HCT116 (cell line): Measurements from ENCODE around the gene PRCD. TPM values are rescaled to one million over a fixed set of nuclear protein-coding genes. Genes with fewer than 3 reads are reported as not detected.

Experiments used
- ATAC-seq: fragments of 200-7000 bp; cut with Tn5 transposase; 2 replicates; pipeline ENCODE4 v1.9.1; 2020; ENCODE audit warnings: mild to moderate bottlenecking, moderate library complexity
- BruUV-seq: library from RNA; stranded (reverse); fragments of 400-500 nt; replicated peaks from 2 replicates; lab custom pipeline; 2021; lab: Mats Ljungman, UMichigan
- CTCF ChIA-PET: fragments of 300-600 bp; sonication (Branson Sonifier 250); formaldehyde crosslinking; loops from one replicate; lab custom pipeline; 2021; ENCODE audit warnings: antibody characterized with exemption; lab: Charles Lee
- POLR2A ChIA-PET: fragments of 300-600, 350-600 bp; sonication (Branson Sonifier 250); formaldehyde crosslinking; loops from one replicate; lab custom pipeline; 2021; ENCODE audit warnings: antibody characterized with exemption; lab: Charles Lee
- RAD21 ChIA-PET, 2 experiments: fragments of 300-600 bp; sonication (Branson Sonifier 250); formaldehyde crosslinking; loops; one replicate each; lab custom pipeline; 2023; ENCODE audit warnings: low total read pairs in 2 of 2; ENCODE audit not compliant: uncharacterized antibody in 2 of 2, unreplicated experiment in 2 of 2, low non-redundant PET in 1 of 2; lab: Charles Lee
- DNase-seq: peaks from one replicate; pipeline ENCODE4 v3.0.0-alpha.2; 2010; ENCODE audit warnings: low read depth, low spot score
- H2AFZ ChIP-seq: fragments of 200-600 bp; shearing (Covaris generic), sonication (generic); 2 replicates; pipeline ENCODE4 v1.6.1; 2017; ENCODE audit warnings: low read depth, mixed run types, mixed read lengths, antibody characterized with exemption, low read length; ENCODE audit not compliant: poor library complexity, severe bottlenecking
- H3K27ac ChIP-seq: 2 replicates; pipeline ENCODE4 v1.5.1; 2012; ENCODE audit warnings: low read depth, low read length
- H3K27me3 ChIP-seq: fragments of 200-600 bp; sonication (generic); 2 replicates; pipeline ENCODE4 v1.6.1; 2016; ENCODE audit warnings: mixed run types, low read length, mixed read lengths; ENCODE audit not compliant: insufficient read depth
- H3K36me3 ChIP-seq, 2 experiments: fragments of 200-500 bp in 1 of 2; fragments of 200-600 bp in 1 of 2; sonication (Bioruptor generic) in 1 of 2; sonication (generic) in 1 of 2; 2 replicates each; pipeline versions ENCODE4 v1.5.1 to v1.6.1; 2014 to 2016; ENCODE audit warnings: low read length in 2 of 2, inconsistent platforms in 1 of 2, mixed read lengths in 1 of 2, mixed run types in 1 of 2; ENCODE audit not compliant: insufficient read depth in 2 of 2, control insufficient read depth in 1 of 2
- H3K4me1 ChIP-seq, 2 experiments: fragments of 200-600 bp in 1 of 2; sonication (generic) in 1 of 2; 2 replicates each; pipeline versions ENCODE4 v1.5.1 to v1.6.1; 2012 to 2017; ENCODE audit warnings: low read length in 2 of 2, inconsistent platforms in 1 of 2, mild to moderate bottlenecking in 1 of 2, mixed read lengths in 1 of 2, mixed run types in 1 of 2, moderate library complexity in 1 of 2; ENCODE audit not compliant: insufficient read depth in 2 of 2, control insufficient read depth in 1 of 2
- H3K4me2 ChIP-seq: fragments of 200-600 bp; sonication (generic); 2 replicates; pipeline ENCODE4 v1.6.1; 2017; ENCODE audit warnings: mixed run types, low read length, mixed read lengths
- H3K4me3 ChIP-seq, 2 experiments: fragments of 200-600 bp in 1 of 2; sonication (generic) in 1 of 2; replicated peaks in 1 of 2; 2 replicates each; pipeline ENCODE4 v1.5.1; 2011 to 2016; ENCODE audit warnings: low read length in 2 of 2, control low read depth in 1 of 2, low read depth in 1 of 2, mild to moderate bottlenecking in 1 of 2, mixed read lengths in 1 of 2, mixed run types in 1 of 2
- H3K79me2 ChIP-seq: fragments of 200-600 bp; sonication (generic); 2 replicates; pipeline ENCODE4 v1.6.1; 2017; ENCODE audit warnings: mild to moderate bottlenecking, mixed run types, low read length, moderate library complexity, mixed read lengths; ENCODE audit not compliant: insufficient read depth
- H3K9ac ChIP-seq: fragments of 200-600 bp; sonication (generic); 2 replicates; pipeline ENCODE4 v1.6.1; 2016; ENCODE audit warnings: low read length, mixed read lengths
- H3K9me2 ChIP-seq: fragments of 200-600 bp; sonication (generic), shearing (Covaris generic); 2 replicates; pipeline ENCODE4 v1.6.1; 2017; ENCODE audit warnings: mixed run types, mild to moderate bottlenecking, moderate library complexity; ENCODE audit not compliant: insufficient read depth
- H3K9me3 ChIP-seq, 2 experiments: fragments of 200-500 bp in 1 of 2; fragments of 200-600 bp in 1 of 2; sonication (Bioruptor generic) in 1 of 2; sonication (generic) in 1 of 2; 2 replicates each; pipeline ENCODE4 v1.6.1; 2014 to 2017; ENCODE audit warnings: low read length in 2 of 2, mixed read lengths in 2 of 2, inconsistent platforms in 1 of 2, low read depth in 1 of 2, mild to moderate bottlenecking in 1 of 2, mixed run types in 1 of 2, moderate library complexity in 1 of 2; ENCODE audit not compliant: control insufficient read depth in 1 of 2, insufficient read depth in 1 of 2
- H4K20me1 ChIP-seq: fragments of 200-600 bp; sonication (generic), shearing (Covaris generic); 2 replicates; pipeline ENCODE4 v1.6.1; 2017; ENCODE audit warnings: mixed run types, mild to moderate bottlenecking, moderate library complexity; ENCODE audit not compliant: insufficient read depth
- JUND ChIP-seq: IDR thresholded peaks from 2 replicates; pipeline ENCODE4 v1.6.1; 2012
- POLR2A ChIP-seq: IDR thresholded peaks from 2 replicates; pipeline ENCODE4 v1.7.0; 2011; ENCODE audit warnings: borderline replicate concordance; ENCODE audit not compliant: insufficient read depth, insufficient read length; ENCODE audit errors: extremely low read depth
- TCF7L2 ChIP-seq: IDR thresholded peaks from 2 replicates; pipeline ENCODE4 v1.7.0; 2011; ENCODE audit warnings: borderline replicate concordance, inconsistent platforms; ENCODE audit not compliant: insufficient read depth, insufficient read length; ENCODE audit errors: extremely low read depth
- intact Hi-C: fragments of 100-400 bp; cut with micrococcal nuclease; formaldehyde crosslinking; loops from 2 replicates; pipeline ENCODE4 v1.10.0; 2022
- total RNA-seq: library from RNA; stranded (reverse); gene quantifications from one replicate; pipeline ENCODE4 v1.2.1, GENCODE V29; 2021; ENCODE audit not compliant: unreplicated experiment
- TF ChIP-seq, protein P1 (sequence below), 3 experiments: fragments of 200-600 bp in 1 of 3; sonication (generic) in 1 of 3; IDR thresholded peaks in 2 of 3; conservative IDR thresholded peaks in 1 of 3; 2 replicates each; pipeline ENCODE4 v1.5.1; 2012 to 2017; ENCODE audit warnings: low read depth in 2 of 3, low read length in 2 of 3, antibody characterized with exemption in 1 of 3, borderline replicate concordance in 1 of 3, control low read depth in 1 of 3, mild to moderate bottlenecking in 1 of 3, mixed read lengths in 1 of 3, mixed run types in 1 of 3, moderate library complexity in 1 of 3; ENCODE audit not compliant: insufficient read depth in 1 of 3
- TF ChIP-seq, protein P2 (sequence below): IDR thresholded peaks from 2 replicates; pipeline ENCODE4 v1.6.1; 2012; ENCODE audit warnings: low read depth

The PRCD gene
- total RNA-seq, 1 experiment from 2014 or later, result not detected

DNA sequence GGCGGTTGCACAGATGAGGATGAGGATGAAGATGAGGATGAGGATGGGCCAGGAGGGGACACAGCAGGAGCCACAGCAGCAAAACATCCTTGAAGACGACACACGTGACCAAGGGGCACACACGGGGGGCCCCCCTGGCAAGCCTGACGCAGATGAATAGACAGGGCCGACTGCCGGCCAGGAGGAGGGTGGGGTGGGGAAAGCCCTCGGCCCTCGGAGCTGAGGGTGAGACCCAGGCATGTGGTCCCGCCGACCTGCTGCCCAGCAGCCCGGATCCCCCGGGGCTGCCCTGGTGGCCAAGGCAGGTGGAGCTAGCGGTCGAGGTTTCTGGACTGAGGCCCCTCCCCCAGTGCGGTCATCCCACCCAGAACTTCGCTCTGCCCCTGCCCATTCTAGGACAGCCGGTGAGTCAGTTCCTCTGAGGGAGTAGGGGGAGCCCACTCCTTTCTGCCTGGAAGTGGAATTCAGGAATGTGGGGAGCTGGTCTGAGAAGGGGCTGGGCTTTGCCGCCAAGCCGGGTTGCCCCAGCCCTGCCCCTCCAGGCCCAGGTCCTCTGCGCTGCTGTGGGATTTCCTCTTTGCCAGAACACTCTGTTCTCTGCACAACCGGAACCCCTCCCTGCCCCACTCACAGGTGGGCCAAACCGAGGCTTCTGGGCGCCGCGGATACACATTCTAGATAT, 12.3 kb upstream of the PRCD start:
- intact Hi-C loops, result no loop called here
- H3K9me2 ChIP-seq, result no peaks in the 10 kb centered on the region
- no peaks in the 10 kb centered on the region for H4K20me1 ChIP-seq
- H3K36me3 ChIP-seq, result no peaks in the 10 kb centered on the region
- H3K9ac ChIP-seq, result no peak overlapping the region
- CTCF ChIA-PET, result interaction anchor here (1.1 to 2.8 kb wide), 4 partner anchors 13 to 154 kb away, joined by 5 to 10 read pairs (median 6); partner anchors contain the start of gene PRCD
- ATAC-seq, result no peak
- H3K27me3 ChIP-seq, result no peaks in the 10 kb centered on the region
- TF ChIP-seq, protein P1, sequence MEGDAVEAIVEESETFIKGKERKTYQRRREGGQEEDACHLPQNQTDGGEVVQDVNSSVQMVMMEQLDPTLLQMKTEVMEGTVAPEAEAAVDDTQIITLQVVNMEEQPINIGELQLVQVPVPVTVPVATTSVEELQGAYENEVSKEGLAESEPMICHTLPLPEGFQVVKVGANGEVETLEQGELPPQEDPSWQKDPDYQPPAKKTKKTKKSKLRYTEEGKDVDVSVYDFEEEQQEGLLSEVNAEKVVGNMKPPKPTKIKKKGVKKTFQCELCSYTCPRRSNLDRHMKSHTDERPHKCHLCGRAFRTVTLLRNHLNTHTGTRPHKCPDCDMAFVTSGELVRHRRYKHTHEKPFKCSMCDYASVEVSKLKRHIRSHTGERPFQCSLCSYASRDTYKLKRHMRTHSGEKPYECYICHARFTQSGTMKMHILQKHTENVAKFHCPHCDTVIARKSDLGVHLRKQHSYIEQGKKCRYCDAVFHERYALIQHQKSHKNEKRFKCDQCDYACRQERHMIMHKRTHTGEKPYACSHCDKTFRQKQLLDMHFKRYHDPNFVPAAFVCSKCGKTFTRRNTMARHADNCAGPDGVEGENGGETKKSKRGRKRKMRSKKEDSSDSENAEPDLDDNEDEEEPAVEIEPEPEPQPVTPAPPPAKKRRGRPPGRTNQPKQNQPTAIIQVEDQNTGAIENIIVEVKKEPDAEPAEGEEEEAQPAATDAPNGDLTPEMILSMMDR (IDR thresholded peaks at IDR 0.05 in 2 of 3, conservative IDR thresholded peaks at IDR 0.05 in 1 of 3; ENCODE audit: borderline replicate concordance in 1 of 3, insufficient read depth in 1 of 3, low read depth in 2 of 3, low read length in 2 of 3), result peak in 1 of 3 experiments; percentile 11; a peak in 1 of 6 replicates
- TF ChIP-seq, protein P2, sequence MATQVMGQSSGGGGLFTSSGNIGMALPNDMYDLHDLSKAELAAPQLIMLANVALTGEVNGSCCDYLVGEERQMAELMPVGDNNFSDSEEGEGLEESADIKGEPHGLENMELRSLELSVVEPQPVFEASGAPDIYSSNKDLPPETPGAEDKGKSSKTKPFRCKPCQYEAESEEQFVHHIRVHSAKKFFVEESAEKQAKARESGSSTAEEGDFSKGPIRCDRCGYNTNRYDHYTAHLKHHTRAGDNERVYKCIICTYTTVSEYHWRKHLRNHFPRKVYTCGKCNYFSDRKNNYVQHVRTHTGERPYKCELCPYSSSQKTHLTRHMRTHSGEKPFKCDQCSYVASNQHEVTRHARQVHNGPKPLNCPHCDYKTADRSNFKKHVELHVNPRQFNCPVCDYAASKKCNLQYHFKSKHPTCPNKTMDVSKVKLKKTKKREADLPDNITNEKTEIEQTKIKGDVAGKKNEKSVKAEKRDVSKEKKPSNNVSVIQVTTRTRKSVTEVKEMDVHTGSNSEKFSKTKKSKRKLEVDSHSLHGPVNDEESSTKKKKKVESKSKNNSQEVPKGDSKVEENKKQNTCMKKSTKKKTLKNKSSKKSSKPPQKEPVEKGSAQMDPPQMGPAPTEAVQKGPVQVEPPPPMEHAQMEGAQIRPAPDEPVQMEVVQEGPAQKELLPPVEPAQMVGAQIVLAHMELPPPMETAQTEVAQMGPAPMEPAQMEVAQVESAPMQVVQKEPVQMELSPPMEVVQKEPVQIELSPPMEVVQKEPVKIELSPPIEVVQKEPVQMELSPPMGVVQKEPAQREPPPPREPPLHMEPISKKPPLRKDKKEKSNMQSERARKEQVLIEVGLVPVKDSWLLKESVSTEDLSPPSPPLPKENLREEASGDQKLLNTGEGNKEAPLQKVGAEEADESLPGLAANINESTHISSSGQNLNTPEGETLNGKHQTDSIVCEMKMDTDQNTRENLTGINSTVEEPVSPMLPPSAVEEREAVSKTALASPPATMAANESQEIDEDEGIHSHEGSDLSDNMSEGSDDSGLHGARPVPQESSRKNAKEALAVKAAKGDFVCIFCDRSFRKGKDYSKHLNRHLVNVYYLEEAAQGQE, result no peak
- peak; percentile 84 for TF ChIP-seq TCF7L2
- peak; percentile 62 for TF ChIP-seq POLR2A
- TF ChIP-seq JUND, result no peak
- H3K79me2 ChIP-seq, result no peaks in the 10 kb centered on the region
- H3K4me1 ChIP-seq, result peaks cover 10 to 41% of the 10 kb centered on the region in 2 experiments; a peak in 3 of 4 replicates
- RAD21 ChIA-PET, result interaction anchor here in 1 of 2 experiments (1.4 kb wide), 1 partner anchor 13 kb away, joined by 4 read pairs; the partner anchor contains the start of gene PRCD
- POLR2A ChIA-PET, result interaction anchor here (0.5 to 0.7 kb wide), 2 partner anchors 42 to 144 kb away, joined by 3 to 5 read pairs; no protein-coding TSS in a partner anchor
- no peak overlapping the region for H3K4me3 ChIP-seq
- H3K4me2 ChIP-seq, result no peak overlapping the region
- H2AFZ ChIP-seq, result no peak overlapping the region
- DNase-seq, result no peak
- no peak overlapping the region for H3K27ac ChIP-seq
- H3K9me3 ChIP-seq, result no peaks in the 10 kb centered on the region
- no TSS peak for BruUV-seq
